ENCODE results near the gene SGO2.

SGO2 gene

DNA sequence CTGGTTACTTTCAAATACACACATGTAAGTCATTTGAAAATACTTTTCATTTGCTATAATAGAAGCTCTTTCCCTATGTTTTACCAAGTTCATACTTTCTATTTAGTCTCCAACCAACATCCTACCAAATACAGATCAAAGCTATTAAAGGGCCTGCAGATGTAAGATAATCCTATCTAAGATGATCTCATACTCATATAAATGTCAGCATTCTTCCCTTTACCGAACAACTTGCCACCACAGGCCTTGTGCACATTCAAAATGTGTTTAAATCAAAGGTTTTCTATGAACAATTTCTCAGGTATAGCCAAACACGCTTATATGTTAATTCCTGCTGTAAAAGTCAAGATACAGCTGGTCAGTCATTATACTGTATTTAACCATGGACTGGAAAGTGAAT is 39.5 kb upstream of the SGO2 start:
- TF ChIP-seq, protein P1, sequence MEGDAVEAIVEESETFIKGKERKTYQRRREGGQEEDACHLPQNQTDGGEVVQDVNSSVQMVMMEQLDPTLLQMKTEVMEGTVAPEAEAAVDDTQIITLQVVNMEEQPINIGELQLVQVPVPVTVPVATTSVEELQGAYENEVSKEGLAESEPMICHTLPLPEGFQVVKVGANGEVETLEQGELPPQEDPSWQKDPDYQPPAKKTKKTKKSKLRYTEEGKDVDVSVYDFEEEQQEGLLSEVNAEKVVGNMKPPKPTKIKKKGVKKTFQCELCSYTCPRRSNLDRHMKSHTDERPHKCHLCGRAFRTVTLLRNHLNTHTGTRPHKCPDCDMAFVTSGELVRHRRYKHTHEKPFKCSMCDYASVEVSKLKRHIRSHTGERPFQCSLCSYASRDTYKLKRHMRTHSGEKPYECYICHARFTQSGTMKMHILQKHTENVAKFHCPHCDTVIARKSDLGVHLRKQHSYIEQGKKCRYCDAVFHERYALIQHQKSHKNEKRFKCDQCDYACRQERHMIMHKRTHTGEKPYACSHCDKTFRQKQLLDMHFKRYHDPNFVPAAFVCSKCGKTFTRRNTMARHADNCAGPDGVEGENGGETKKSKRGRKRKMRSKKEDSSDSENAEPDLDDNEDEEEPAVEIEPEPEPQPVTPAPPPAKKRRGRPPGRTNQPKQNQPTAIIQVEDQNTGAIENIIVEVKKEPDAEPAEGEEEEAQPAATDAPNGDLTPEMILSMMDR (IDR thresholded peaks at IDR 0.05; ENCODE audit: extremely low read depth, missing control alignments), result no peak
- no peak for DNase-seq (ENCODE audit: low spot score)

DNA sequence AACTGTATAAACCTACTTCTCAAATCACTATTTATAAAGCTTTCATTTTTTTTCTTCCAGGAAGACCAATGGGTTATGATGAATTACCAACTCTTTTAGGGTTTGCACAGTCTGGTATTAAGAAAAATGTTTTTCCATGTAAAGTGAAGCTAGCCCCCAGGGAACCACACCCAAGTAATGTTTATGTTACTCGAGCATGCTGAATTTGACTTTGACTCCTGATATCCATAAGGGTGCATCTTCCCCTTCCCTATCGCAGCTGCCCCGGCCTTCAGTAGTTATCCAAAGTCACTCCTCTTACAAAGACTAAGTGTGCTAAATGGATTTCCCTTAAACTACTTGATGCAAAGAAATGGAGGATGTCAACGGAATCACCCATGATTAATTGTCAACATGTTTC is 37.8 kb upstream of the SGO2 start:
- no peak for DNase-seq (ENCODE audit: low spot score)
- TF ChIP-seq, protein P1 (IDR thresholded peaks at IDR 0.05; ENCODE audit: extremely low read depth, missing control alignments), result no peak

DNA sequence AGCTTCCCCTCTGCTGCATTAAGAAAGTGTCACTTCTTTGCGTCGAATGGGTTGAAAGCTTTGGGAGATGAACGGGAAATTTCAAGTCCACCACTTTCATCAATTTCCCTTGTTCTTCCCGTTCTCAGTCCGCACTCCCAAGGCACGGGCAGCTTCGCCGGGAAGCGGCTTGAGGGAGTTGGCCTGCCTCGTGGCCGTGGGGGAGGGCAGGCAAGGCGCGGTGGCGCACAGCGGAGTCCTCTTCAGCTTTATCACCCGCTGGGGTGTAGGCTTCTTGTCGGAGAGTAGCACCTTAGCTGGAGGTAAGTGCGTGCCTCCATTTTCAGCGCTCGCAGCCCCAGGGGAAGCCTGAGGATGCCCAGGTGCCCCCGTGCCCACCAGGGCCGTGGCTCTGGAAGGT is 36.0 kb upstream of the SGO2 start:
- TF ChIP-seq, protein P1 (IDR thresholded peaks at IDR 0.05; ENCODE audit: extremely low read depth, missing control alignments), result no peak
- DNase-seq (ENCODE audit: low spot score), result no peak

DNA sequence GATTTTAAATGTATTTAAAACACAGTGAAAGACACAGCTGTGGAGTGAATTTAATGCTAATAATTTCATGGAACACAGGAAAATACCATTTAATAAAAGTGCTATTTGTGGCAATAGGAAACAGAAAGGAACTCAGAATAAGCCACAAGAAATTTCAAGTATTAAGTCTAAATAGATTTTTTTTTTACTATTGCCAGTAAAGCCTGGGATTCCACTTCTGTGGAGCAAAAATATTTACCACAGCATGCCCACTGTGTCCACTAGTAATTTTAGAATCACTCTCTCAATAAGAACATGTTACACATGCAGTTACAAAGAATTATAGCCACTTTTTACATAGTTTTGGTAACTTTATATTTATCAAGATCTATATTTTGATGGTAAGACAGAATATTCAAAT is 33.4 kb upstream of the SGO2 start:
- TF ChIP-seq, protein P1 (IDR thresholded peaks at IDR 0.05; ENCODE audit: extremely low read depth, missing control alignments), result no peak
- no peak for DNase-seq (ENCODE audit: low spot score)

DNA sequence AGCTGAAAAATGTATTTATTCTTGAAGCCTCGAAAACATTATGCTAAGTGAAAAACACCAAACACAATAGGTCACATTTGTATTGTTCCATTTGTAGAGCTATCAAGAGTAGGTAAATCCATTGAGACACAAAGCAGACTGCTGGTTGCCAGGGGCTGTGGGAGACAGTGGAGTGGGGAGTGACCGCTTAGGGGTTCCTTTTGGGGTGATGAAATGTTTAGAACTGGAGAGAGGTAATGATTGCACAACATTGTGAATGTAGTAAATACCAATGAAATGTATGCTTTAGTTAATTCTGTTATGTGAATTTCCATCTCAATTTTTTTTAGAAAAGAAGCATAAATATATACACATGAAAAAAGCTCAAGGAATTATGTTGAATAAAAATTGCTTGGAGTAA is 32.0 kb upstream of the SGO2 start:
- DNase-seq (ENCODE audit: low spot score), result no peak
- TF ChIP-seq, protein P1 (IDR thresholded peaks at IDR 0.05; ENCODE audit: extremely low read depth, missing control alignments), result no peak

DNA sequence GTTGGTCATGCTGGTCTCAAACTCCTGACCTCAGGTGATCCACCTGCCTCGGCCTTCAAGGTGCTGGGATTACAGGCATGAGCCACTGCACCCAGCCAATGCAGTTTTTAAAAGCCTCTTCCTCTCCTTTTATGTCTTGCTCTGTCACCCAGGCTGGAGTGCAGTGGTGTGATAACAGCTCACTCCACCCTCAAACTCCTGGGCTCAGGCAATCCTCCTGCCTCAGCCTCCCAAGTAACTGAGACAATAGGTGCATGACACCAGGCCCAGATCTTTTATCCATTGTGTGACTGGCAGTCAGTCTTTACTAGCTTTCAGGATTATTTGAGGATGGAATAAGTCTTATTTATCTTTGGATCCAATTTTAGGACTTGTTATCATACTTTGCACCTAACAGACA is 29.3 kb upstream of the SGO2 start:
- no peak for DNase-seq (ENCODE audit: low spot score)
- TF ChIP-seq, protein P1 (IDR thresholded peaks at IDR 0.05; ENCODE audit: extremely low read depth, missing control alignments), result no peak

DNA sequence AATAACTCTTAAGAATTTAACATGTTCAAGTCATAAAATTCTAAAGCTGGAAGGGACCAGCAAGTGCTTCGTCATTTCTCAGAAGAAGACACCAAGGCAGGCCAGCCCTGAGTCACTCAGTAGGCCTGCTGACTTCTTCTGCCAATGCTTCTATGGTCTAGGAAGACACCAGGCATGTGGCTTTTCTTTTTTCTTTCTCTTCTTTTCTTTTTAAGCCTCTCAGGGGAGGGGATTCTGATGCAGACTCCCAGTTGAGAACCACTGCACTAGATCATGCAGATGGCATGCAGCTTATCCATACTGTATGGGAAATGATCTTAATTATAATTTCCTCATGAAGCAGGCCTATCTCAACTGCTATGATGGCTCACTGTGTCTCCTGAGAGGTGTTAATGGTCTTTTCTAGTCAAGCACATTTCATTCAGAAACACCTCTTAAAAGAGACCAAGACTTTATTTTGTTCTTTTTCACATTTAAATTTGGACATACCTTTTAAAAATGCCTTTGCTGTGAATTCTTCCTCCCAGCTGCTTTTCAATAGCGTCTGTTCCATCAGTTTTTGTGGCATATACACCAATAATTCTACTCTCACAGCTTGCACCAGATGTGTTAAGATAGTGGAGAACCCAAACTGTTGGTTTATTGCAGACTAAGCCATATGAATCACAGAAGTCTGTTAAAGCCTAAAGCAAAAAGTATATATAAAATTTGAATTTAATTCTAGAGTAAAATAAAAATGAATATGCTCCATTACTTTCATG is 27.4 kb upstream of the SGO2 start:
- TF ChIP-seq, protein P1 (IDR thresholded peaks at IDR 0.05; ENCODE audit: extremely low read depth, missing control alignments), result no peak

More for the DNA sequence above, 27.4 kb upstream of the SGO2 start:
- no peak for DNase-seq (ENCODE audit: low spot score)

Data from GM20000 (cell line).